Urothelium cell line (cell line): ENCODE results near the gene ATP1A1.

Source experiments
- DNase-seq: peaks from one replicate; pipeline ENCODE4 v3.0.0; 2011; ENCODE audit warnings: low spot score, mixed read lengths
- FAIRE-seq: peaks from 2 replicates; lab custom pipeline; 2011; peaks lifted over from hg19 to GRCh38; lab: Jason Lieb, UNC

The ATP1A1 gene

GRCh38 chr1:116368241-116368640, 4.8 kb upstream of the ATP1A1 start:
- no peak for DNase-seq
- no peak for FAIRE-seq

- FAIRE-seq (no peak), DNase-seq (no peak)
Observed at GRCh38 chr1:116370181-116370580, 2.9 kb upstream of the ATP1A1 start.

DNA sequence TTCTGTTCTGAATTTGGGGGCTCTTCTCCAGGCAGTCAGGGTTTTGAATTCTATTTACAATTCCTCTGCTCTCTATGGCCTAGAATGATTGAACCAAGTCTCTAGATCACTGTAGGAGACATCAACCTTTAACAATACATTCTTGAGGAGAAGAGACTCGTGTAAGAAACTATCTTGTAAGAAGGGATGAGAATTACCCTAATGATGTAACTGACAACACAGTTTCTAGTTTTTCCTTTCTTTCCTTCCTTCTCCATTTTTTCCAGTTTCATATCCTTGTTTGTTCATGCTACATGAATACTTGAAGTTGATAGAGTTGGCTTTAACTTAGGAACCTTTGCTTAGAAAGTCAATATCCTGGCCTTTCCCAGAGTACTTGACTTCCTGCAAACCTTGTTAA, 1.3 kb upstream of the ATP1A1 start:
- FAIRE-seq (no peak), DNase-seq (no peak)

DNA sequence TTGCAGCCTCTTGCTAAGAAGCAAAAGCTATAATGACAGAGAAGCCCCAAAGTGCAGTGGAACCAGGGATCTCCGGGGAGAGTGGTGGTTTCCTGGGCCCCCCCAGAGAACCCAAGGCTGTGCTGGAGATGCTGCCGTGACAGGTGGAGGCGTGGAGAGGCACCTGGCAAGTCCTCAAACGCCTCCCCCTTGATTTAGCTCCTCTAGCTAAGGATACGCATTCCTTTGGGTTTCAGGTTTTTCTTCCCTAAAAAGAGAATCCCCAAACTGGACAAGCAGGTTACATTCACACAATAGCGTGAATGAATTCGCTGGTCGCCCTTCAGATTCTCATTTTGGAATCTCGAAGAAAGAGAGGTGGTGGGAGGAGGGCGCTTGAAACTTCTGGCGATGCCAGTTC, 853 bp upstream of the ATP1A1 start:
- no peak for FAIRE-seq
- no peak for DNase-seq

- FAIRE-seq = no peak
- peak; percentile 75 for DNase-seq
Observed at GRCh38 chr1:116373431-116374352, 648 bp downstream of the ATP1A1 start.

DNA sequence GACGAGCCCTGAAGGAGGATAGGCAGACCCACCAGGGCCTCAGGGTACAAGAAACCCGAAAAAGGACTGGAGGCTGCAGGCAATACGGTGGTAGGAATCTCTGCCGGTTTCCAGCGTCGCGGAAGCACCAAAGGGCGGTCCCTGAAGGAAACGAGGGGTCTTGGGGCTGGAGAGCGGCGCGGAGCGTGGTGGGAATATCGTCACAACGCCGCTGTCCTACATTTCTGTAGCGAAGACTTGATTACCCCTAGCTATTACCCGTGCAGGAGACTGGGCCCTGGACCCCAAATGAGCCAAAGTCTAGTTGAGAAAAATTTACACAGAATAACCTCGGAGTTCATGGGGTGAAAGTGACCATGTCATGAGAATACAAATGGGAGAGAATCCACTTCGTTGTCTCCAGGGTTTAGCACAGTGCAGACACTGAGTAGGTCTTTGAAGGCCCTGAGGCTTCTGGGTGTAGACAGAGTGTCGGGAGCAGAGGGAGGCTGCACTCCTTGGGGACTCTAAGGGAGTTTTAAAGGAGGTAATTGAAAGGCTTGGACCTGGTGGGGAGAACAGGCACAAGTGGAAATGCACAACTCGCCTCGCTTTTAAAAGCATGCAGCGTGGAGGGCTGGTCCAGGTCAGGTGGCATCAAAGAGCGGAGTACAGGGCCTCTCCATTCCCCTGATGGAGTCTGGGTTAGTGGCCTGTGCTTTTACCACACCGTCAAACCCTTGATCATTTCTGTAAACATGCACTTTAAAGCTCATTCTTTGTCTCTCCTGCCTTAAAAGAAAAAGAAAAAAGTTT, 1.5 kb downstream of the ATP1A1 start:
- DNase-seq (no peak), FAIRE-seq (no peak)

- no peak for DNase-seq
- no peak for FAIRE-seq
Observed at GRCh38 chr1:116375148-116375886, 2.3 kb downstream of the ATP1A1 start.

- FAIRE-seq (no peak), DNase-seq (peak; percentile 56)
Observed at GRCh38 chr1:116375887-116376728, 3.1 kb downstream of the ATP1A1 start.

GRCh38 chr1:116376729-116377086, 3.7 kb downstream of the ATP1A1 start:
- FAIRE-seq = no peak
- DNase-seq = no peak

DNA sequence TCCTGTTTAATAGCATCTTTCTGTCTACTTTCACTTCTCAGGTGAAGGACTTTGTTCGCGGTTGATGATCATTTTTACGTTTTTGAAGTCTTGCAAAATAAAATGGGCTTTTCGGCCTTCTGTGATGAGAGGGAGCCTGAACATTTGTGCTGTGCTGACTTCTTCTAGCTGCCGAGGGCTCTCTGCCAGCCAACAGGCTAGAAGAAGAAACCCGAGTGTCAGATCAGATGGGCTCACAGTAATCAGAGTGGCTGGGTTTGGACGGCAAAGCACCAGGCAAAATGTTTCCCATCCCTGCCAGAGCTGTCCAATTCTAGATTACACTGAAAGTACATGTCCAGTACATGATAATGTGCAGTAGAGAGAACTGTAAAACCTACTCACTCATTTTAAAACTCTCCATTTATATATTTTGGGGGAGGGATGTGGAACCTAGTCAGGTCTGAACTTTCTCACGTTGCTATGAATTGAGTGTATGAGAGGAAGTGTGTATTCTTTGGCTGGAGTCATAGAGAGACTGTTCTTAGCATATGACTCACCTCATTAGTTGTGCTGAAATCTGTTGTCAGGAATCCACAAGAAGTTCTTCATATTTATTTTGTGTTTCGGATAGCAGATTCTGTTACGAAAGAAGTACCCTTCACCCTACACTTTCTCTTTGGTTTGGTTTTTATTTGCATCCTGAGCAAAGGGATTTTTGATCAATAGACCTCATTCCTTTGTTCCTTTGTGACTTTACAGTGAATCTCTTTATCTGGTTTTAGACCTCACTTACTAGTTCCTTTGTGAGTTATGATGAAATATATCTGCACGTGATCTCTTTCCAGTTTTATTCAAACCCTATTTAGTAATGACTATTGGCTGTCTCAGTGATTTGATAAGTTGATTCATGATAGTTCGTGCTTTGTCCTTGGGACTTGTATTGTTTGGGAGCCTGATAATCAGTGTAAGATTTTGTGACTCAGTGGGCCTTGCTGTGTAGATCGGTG, 4.8 kb downstream of the ATP1A1 start:
- DNase-seq (peak; percentile 56), FAIRE-seq (no peak)

GRCh38 chr1:116379057-116379630, 6.1 kb downstream of the ATP1A1 start:
- FAIRE-seq (no peak), DNase-seq (no peak)

DNA sequence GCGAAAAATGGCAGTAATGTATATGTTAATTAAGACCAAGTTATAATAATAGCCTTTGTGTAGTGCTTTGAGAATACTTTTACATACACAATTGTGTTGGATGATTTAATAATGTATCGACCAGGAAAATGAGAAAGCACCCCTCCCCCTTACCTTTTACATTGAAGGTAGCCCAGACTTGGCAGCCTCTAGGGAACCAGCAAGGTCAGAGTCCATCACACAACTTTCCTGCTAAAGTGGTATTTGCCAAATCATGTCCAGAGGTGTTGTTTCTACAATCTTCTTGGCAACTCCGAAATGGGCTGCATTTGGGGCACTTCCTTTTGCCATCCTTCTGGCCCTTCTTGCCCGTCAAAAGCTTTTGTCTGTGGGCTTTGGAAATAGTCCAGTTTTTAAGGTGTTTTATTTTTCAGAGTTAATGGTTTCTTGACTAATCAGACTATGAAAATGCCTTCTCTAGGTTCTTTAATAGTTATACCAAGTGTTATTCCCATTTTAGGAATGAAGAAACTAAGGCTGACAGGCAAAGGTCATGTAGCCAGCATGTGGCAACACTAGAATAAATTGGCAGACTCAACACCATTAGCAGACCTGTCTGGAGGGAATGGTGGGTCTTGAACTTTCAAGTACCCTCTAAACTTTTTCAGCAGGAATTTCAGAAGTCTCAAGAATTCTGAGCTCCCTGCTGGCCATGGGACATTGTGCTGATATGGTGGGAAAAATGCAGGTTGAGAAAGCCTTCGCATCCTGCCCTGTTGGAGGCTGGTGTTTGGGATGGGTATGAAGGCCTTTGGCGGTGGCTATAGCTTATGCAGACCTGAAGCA, 6.8 kb downstream of the ATP1A1 start:
- FAIRE-seq (no peak), DNase-seq (no peak)

DNA sequence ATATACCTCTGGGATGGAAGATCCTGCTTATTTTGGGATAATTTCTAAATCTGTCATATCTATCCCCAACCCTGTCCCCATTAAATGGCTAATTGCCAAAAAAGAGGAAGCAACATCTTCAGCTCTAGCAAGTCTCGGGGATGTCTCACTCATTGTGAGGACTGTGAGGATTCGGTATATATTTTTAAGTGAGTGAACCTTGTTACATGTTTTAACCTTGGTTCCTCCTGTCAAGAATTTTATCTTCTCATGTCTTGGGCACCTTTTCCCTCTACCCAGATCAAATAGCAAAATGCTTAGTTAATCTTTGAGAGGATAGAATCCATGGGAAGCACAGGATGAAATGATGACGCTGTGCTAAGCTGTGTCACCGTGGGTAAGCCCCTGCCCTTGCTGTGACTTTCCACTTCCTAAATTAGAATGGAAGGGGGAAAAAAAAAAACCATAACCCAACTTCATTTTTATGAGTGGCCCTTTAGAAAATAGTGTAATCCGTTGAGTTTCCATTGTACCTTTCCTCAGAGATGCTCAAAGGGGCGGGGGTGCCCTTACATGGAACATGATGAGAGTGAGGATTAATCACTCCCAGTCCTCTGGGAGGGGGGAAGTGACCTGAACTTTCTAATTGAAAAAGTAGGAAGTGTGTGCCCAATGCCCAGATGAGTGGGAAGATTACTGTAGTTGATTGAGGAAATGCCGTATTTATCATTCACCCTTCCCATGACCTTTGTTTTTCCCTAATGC, 7.6 kb downstream of the ATP1A1 start:
- DNase-seq = no peak
- no peak for FAIRE-seq

GRCh38 chr1:116382321-116382720, 9.3 kb downstream of the ATP1A1 start:
- DNase-seq = no peak
- FAIRE-seq = no peak

DNA sequence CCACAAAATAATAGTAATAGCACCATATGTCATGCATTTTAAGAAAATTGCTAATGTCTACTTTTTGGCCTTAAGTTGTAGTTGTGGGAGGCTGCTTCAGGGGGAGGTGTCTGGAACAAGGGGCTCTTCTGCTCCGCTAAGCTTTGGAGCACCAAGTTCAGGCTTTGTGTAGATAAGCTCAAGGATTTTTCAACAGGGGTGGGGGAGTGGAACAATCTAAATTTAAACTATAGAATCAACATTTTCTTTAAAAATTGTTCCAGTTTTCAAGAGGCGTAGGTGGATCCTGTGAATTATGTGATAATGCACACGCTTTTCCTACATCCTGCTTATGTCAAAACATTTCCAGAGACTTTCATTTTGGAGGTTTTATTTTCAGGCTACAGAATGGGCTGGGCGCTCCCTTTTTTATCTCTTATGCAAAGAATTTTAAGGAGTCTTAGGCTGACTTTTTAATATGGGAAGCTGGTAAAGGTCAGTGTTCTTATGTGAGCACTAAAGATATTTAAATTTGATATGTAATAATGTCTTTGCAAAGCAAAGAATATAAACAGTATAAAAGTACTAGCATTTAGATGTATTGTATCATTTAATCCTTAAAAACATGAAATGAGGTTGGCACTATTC, 9.9 kb downstream of the ATP1A1 start:
- DNase-seq (no peak), FAIRE-seq (no peak)

GRCh38 chr1:116386042-116386441, 13.0 kb downstream of the ATP1A1 start:
- DNase-seq (no peak), FAIRE-seq (no peak)

DNA sequence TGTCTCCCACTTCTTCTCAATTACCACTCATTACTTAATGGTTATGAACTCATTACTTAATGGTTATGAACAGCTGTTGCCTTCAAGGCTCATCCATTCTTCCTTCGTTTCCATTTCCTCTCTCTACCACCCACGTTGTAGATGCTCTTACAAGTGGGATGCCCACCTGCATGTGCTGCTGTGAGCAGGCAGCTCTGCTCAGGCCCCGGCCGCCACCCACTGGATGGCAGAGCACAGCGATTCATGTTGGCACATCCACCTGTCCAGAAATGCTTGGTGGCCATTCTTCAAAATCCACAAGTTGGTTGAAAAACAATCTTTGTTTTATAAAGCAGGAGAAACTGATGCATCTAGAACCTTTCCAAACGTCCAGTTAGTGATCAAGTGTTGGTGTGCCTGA, 14.5 kb downstream of the ATP1A1 start:
- no peak for FAIRE-seq
- DNase-seq = no peak
